OCI-LY3 (cell line): ENCODE data around the gene LYST.

Source experiments
- H2AFZ ChIP-seq: fragments of 200-600, 300-600 bp; shearing (Covaris generic); 2 replicates; pipeline ENCODE4 v1.6.0; 2014; ENCODE audit warnings: antibody characterized with exemption, low read depth, low read length
- H3K27ac ChIP-seq: fragments of 200-600, 300-600 bp; sonication (generic); 2 replicates; pipeline ENCODE4 v1.5.1; 2014; ENCODE audit warnings: mild to moderate bottlenecking, low read length, moderate library complexity, mixed read lengths
- H3K27me3 ChIP-seq: fragments of 200-600, 300-600 bp; sonication (generic); 2 replicates; pipeline ENCODE4 v1.6.1; 2014; ENCODE audit warnings: low read depth, low read length, mixed read lengths
- H3K36me3 ChIP-seq: fragments of 200-600, 300-600 bp; sonication (generic); replicated peaks from 2 replicates; pipeline ENCODE3; 2014; ENCODE audit warnings: low read depth, low read length, mixed read lengths
- H3K4me1 ChIP-seq: fragments of 300-600, 200-600 bp; sonication (generic); 2 replicates; pipeline ENCODE4 v1.6.1; 2014; ENCODE audit warnings: low read length, mixed read lengths
- H3K4me2 ChIP-seq: fragments of 200-600, 300-600 bp; sonication (generic); 2 replicates; pipeline ENCODE4 v1.6.1; 2014; ENCODE audit warnings: low read length, mixed read lengths
- H3K4me3 ChIP-seq: fragments of 300-600, 200-600 bp; sonication (generic); 2 replicates; pipeline ENCODE4 v1.5.1; 2014; ENCODE audit warnings: antibody characterized with exemption, mild to moderate bottlenecking, low read length, moderate library complexity
- H3K79me2 ChIP-seq: fragments of 300-600, 200-600 bp; shearing (Covaris generic); 2 replicates; pipeline ENCODE4 v1.6.1; 2014; ENCODE audit warnings: mild to moderate bottlenecking, low read length, mixed read lengths
- H3K9ac ChIP-seq: fragments of 300-600, 200-600 bp; shearing (Covaris generic); 2 replicates; pipeline ENCODE4 v1.6.0; 2014; ENCODE audit warnings: mild to moderate bottlenecking, low read length, moderate library complexity
- H3K9me3 ChIP-seq: fragments of 200-600, 300-600 bp; shearing (Covaris generic); 2 replicates; pipeline ENCODE4 v1.6.1; 2014; ENCODE audit warnings: low read length, mixed read lengths; ENCODE audit not compliant: insufficient read depth
- H4K20me1 ChIP-seq: fragments of 200-600, 300-600 bp; sonication (generic); 2 replicates; pipeline ENCODE4 v1.6.1; 2016; ENCODE audit warnings: low read length, mixed read lengths; ENCODE audit not compliant: insufficient read depth
- EZH2phosphoT487 ChIP-seq: fragments of 200-600 bp; shearing (Covaris generic); IDR thresholded peaks from 2 replicates; pipeline ENCODE4 v1.6.1; 2018; ENCODE audit warnings: antibody characterized with exemption, mixed run types, low read depth
- TF ChIP-seq, protein P1 (sequence below): fragments of 200-600, 300-600 bp; sonication (generic); IDR thresholded peaks from 2 replicates; pipeline ENCODE4 v1.5.1; 2014; ENCODE audit warnings: antibody characterized with exemption, low read length, low read depth

The LYST gene

DNA sequence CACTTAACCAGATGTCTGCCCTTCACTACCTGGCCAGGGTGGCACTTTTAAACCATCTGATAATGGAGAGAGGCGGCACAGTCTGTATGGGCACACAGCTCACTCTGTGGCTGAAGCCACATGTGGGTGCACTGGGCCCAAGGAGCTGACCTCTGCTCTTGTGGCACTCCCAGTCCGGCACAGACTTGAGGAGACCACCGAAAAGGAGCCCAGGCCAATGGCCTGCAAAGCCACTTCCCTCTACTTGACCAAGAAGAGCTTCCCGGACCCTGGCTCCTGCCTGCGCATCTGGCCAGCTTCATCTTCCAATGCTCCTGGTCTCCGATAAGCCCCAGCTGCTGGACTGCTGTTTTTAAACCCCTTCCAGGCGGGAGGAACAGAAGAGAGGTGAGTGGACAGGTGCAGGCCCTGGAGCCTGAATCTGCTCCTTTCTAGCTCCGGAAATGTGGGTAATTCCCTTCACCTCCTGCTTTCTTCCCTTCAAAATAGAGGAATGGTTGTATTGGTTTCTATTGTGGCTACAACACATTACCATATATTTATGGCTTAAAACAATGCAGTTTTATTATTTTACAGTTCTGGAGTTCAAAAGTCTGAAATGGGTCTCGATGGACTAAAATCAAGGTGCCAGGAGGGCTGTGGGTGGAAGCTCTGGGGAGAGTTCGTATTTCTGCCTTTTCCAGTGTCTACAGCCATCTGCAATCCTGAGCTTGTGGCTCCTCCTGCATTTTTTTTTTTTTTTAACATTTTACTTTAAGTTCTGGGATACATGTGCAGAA lies 228.8 kb downstream of the LYST start:
- Histone ChIP-seq H3K36me3 (no peaks in the 10 kb centered on the region), H3K4me2 (no peak overlapping the region), H3K9ac (no peak overlapping the region), H2AFZ (no peak overlapping the region), H3K79me2 (no peaks in the 10 kb centered on the region), H3K27ac (no peak overlapping the region), H3K9me3 (no peaks in the 10 kb centered on the region), H3K4me3 (no peak overlapping the region), H3K4me1 (peaks cover 5% of the 10 kb centered on the region), H4K20me1 (no peaks in the 10 kb centered on the region), H3K27me3 (peaks cover 42% of the 10 kb centered on the region)
- TF ChIP-seq, protein P1, sequence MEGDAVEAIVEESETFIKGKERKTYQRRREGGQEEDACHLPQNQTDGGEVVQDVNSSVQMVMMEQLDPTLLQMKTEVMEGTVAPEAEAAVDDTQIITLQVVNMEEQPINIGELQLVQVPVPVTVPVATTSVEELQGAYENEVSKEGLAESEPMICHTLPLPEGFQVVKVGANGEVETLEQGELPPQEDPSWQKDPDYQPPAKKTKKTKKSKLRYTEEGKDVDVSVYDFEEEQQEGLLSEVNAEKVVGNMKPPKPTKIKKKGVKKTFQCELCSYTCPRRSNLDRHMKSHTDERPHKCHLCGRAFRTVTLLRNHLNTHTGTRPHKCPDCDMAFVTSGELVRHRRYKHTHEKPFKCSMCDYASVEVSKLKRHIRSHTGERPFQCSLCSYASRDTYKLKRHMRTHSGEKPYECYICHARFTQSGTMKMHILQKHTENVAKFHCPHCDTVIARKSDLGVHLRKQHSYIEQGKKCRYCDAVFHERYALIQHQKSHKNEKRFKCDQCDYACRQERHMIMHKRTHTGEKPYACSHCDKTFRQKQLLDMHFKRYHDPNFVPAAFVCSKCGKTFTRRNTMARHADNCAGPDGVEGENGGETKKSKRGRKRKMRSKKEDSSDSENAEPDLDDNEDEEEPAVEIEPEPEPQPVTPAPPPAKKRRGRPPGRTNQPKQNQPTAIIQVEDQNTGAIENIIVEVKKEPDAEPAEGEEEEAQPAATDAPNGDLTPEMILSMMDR = no peak
- no peak for TF ChIP-seq EZH2phosphoT487

DNA sequence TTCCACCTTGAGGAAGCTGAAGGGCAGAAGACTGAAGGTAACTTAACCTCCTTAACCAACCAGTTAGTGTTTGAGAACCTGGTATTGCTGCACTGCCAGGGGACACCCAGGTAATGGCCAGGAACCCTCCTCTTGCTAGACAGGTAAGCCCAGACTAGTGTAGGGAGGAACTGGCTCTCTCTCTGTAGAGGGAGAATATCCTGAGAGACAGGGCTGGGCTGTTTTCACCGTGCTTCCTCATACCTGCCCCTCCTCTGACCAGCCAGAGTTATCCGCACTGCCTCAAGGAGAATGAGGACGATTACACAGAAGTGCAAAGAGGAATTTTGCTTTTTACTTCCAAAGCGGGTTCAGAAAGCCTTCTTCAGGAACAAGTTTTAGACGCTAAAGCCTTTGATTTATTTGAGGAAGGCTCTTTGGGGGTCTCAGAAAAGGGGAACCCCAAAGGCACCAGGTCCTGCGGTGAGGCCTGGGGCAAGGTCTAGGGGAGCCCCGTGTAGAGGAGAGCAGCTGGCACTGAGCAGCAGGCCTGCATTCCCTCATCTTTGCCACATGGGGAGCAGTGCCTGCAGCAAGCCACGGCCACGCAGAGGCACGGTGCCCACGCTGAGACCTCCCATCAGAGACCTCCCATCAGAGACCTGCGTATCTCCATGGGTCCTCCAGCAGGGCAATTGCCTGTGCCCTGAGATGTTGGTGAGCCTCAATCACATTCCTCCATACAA lies 230.6 kb downstream of the LYST start:
- TF ChIP-seq EZH2phosphoT487 = no peak
- TF ChIP-seq, protein P1 = 0 out of 2 replicates have a peak, but pooled peaks have one; percentile 3
- no peak overlapping the region for H3K9ac ChIP-seq
- no peaks in the 10 kb centered on the region for H3K36me3 ChIP-seq
- H4K20me1 ChIP-seq = no peaks in the 10 kb centered on the region; the same call in 1 of the 2 replicates
- no peaks in the 10 kb centered on the region for H3K9me3 ChIP-seq
- no peak overlapping the region for H3K27ac ChIP-seq
- H3K79me2 ChIP-seq = no peaks in the 10 kb centered on the region
- H3K27me3 ChIP-seq = peaks cover 61% of the 10 kb centered on the region
- no peak overlapping the region for H2AFZ ChIP-seq
- peaks cover 12% of the 10 kb centered on the region for H3K4me1 ChIP-seq
- no peak overlapping the region for H3K4me2 ChIP-seq
- H3K4me3 ChIP-seq = no peak overlapping the region

DNA sequence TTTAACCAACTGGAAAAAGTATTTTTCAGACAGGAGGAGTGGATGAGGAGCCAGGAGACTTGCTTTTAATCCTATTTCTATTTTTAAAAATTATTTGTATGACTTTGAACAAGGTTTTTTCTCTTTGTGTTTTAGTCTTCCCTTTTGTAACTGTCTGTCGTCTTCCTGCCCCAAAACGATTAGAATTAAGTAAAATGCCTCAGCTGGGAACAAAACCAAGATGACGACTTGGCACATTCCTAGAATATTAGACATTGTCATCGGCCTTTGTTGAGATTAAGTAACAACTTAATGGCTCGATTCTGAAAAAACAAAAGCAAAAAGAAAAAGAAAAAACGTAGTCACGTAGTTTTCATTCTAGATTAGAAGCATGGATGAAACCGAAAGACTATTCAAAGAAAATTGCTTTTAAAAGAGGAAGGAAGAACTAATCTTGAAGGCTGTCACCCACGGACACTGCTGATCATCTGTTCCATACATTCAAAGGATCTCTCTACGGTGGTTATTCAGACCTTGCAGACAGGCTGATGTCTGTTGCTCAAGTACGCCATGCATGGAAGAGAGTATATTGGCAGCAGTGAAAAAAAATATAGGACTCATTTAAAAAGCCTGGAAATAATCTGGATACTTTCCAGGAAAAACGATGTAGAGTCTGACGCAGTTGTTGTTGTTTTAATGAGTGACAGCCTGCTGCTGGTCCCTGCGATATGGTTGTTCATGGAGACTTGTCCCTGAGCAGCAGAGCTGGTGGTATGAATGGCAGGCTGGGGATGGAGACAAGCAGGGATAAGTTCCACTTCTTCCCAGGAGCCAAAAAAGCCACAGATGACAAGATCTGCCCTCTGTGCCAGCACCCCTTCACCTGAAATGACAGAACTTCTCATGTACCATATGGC lies 234.0 kb downstream of the LYST start:
- Histone ChIP-seq H4K20me1 (no peaks in the 10 kb centered on the region; the same call in 1 of the 2 replicates), H3K9me3 (no peaks in the 10 kb centered on the region), H3K4me3 (peak overlapping the region; percentile 69), H3K36me3 (no peaks in the 10 kb centered on the region), H3K27me3 (peaks cover 57% of the 10 kb centered on the region), H3K27ac (no peak overlapping the region), H3K4me1 (peaks cover 12% of the 10 kb centered on the region), H3K9ac (no peak overlapping the region), H3K4me2 (peak overlapping the region; percentile 82), H3K79me2 (no peaks in the 10 kb centered on the region), H2AFZ (no peak overlapping the region)
- TF ChIP-seq EZH2phosphoT487 = no peak
- TF ChIP-seq, protein P1 = no peak
